ENCODE measurements around the gene GNA15.

Gene GNA15

GRCh38 chr19:3121396-3121795 is 14.4 kb upstream of the GNA15 start:
- DNase-seq (ENCODE audit: low read depth): no peak

GRCh38 chr19:3121821-3122511 is 13.9 kb upstream of the GNA15 start:
- no peak for DNase-seq (ENCODE audit: low read depth)

GRCh38 chr19:3122512-3122870 is 13.3 kb upstream of the GNA15 start:
- DNase-seq (ENCODE audit: low read depth): no peak

GRCh38 chr19:3123088-3123721 is 12.6 kb upstream of the GNA15 start:
- DNase-seq (ENCODE audit: low read depth): no peak

GRCh38 chr19:3123956-3124355 is 11.9 kb upstream of the GNA15 start:
- DNase-seq (ENCODE audit: low read depth): no peak

GRCh38 chr19:3124630-3125029 is 11.2 kb upstream of the GNA15 start:
- DNase-seq (ENCODE audit: low read depth): no peak

- peak; percentile 62 for DNase-seq (ENCODE audit: low read depth)
Measured at GRCh38 chr19:3125900-3126524, 9.8 kb upstream of the GNA15 start.

GRCh38 chr19:3129112-3129511 is 6.7 kb upstream of the GNA15 start:
- DNase-seq (ENCODE audit: low read depth): no peak

GRCh38 chr19:3131168-3131567 is 4.7 kb upstream of the GNA15 start:
- no peak for DNase-seq (ENCODE audit: low read depth)

- DNase-seq (ENCODE audit: low read depth): peak; percentile 69
Measured at GRCh38 chr19:3132971-3133792, 2.7 kb upstream of the GNA15 start.

- DNase-seq (ENCODE audit: low read depth): no peak
Measured at GRCh38 chr19:3133793-3134116, 2.1 kb upstream of the GNA15 start.

GRCh38 chr19:3136684-3137055 is 837 bp downstream of the GNA15 start:
- no peak for DNase-seq (ENCODE audit: low read depth)

GRCh38 chr19:3137119-3137518 is 1.3 kb downstream of the GNA15 start:
- DNase-seq (ENCODE audit: low read depth): no peak

GRCh38 chr19:3138268-3138667 is 2.4 kb downstream of the GNA15 start:
- DNase-seq (ENCODE audit: low read depth): no peak

- no peak for DNase-seq (ENCODE audit: low read depth)
Measured at GRCh38 chr19:3140667-3141038, 4.8 kb downstream of the GNA15 start.

GRCh38 chr19:3142292-3142670 is 6.4 kb downstream of the GNA15 start:
- no peak for DNase-seq (ENCODE audit: low read depth)

GRCh38 chr19:3142781-3143337 is 7.0 kb downstream of the GNA15 start:
- DNase-seq (ENCODE audit: low read depth): no peak

GRCh38 chr19:3145909-3146676 is 10.3 kb downstream of the GNA15 start:
- no peak for DNase-seq (ENCODE audit: low read depth)

- peak; percentile 48 for DNase-seq (ENCODE audit: low read depth)
Measured at GRCh38 chr19:3146677-3147100, 10.9 kb downstream of the GNA15 start.

- DNase-seq (ENCODE audit: low read depth): no peak
Measured at GRCh38 chr19:3148503-3148902, 12.7 kb downstream of the GNA15 start.

GRCh38 chr19:3149089-3149488 is 13.3 kb downstream of the GNA15 start:
- no peak for DNase-seq (ENCODE audit: low read depth)

Data from T follicular helper cell (primary cell).